NCI-H510A (cell line): ENCODE data around the gene KIR3DL1.
"Not testable (repeated sequence)": the region's sequence is repeated elsewhere in the genome, so short reads cannot be mapped to it uniquely, and the experiment has no call there.

ENCODE experiments used
- DNase-seq: peaks from one replicate; lab custom pipeline; 2025; lab: John Stamatoyannopoulos, UW

The KIR3DL1 gene

GRCh38 chr19:54814571-54814970 is 1.7 kb upstream of the KIR3DL1 start:
- DNase-seq = not testable (repeated sequence)

- no peak for DNase-seq
Observed at GRCh38 chr19:54817670-54818536, 1.6 kb downstream of the KIR3DL1 start.

- not testable (repeated sequence) for DNase-seq
Observed at GRCh38 chr19:54824416-54824815, 8.1 kb downstream of the KIR3DL1 start.

GRCh38 chr19:54825326-54825725 is 9.1 kb downstream of the KIR3DL1 start:
- DNase-seq = not testable (repeated sequence)

GRCh38 chr19:54828064-54828463 is 11.8 kb downstream of the KIR3DL1 start:
- DNase-seq = not testable (repeated sequence)

GRCh38 chr19:54832496-54832895 is 16.2 kb downstream of the KIR3DL1 start, which contains the start of gene KIR2DS4:
KIR2DS4 (plus strand) TSS chr19:54832676.
- not testable (repeated sequence) for DNase-seq

- not testable (repeated sequence) for DNase-seq
Observed at GRCh38 chr19:54835126-54835525, 18.9 kb downstream of the KIR3DL1 start.

GRCh38 chr19:54837522-54837921 is 21.3 kb downstream of the KIR3DL1 start:
- not testable (repeated sequence) for DNase-seq

GRCh38 chr19:54843171-54843570 is 26.9 kb downstream of the KIR3DL1 start:
- DNase-seq = not testable (repeated sequence)

- DNase-seq = not testable (repeated sequence)
Observed at GRCh38 chr19:54850061-54850640, 33.9 kb downstream of the KIR3DL1 start, which contains the start of gene KIR3DL2. KIR3DL2 (plus strand) TSS chr19:54850443; CDS start chr19:54850476, 33 bp downstream.

- no peak for DNase-seq
Observed at GRCh38 chr19:54850930-54851329, 34.7 kb downstream of the KIR3DL1 start.

- no peak for DNase-seq
Observed at GRCh38 chr19:54851353-54851752, 35.1 kb downstream of the KIR3DL1 start.

GRCh38 chr19:54855241-54855640 is 39.0 kb downstream of the KIR3DL1 start:
- not testable (repeated sequence) for DNase-seq

- DNase-seq = not testable (repeated sequence)
Observed at GRCh38 chr19:54858476-54858875, 42.2 kb downstream of the KIR3DL1 start.

GRCh38 chr19:54859421-54859820 is 43.2 kb downstream of the KIR3DL1 start:
- not testable (repeated sequence) for DNase-seq

GRCh38 chr19:54863459-54863858 is 47.2 kb downstream of the KIR3DL1 start:
- DNase-seq = not testable (repeated sequence)

GRCh38 chr19:54871696-54872095 is 55.4 kb downstream of the KIR3DL1 start:
- no peak for DNase-seq

- no peak for DNase-seq
Observed at GRCh38 chr19:54873990-54874389, 57.7 kb downstream of the KIR3DL1 start, which contains the start of gene FCAR. FCAR (plus strand) TSS chr19:54874235; CDS start chr19:54874290, 55 bp downstream.

- no peak for DNase-seq
Observed at GRCh38 chr19:54875506-54875905, 59.2 kb downstream of the KIR3DL1 start.

GRCh38 chr19:54877471-54877870 is 61.2 kb downstream of the KIR3DL1 start:
- no peak for DNase-seq
